Stimulated activated CD4-positive, alpha-beta T cell treated with anti-CD3 and anti-CD28 coated beads, Interleukin-12 subunit alpha, Interleukin-12 subunit beta, amount 100 ng/mL, for 48 hours (primary cell): ENCODE results near the gene PID1.

ENCODE experiments used
- DNase-seq, 3 donors: peaks; one replicate each; pipeline ENCODE4 v3.0.0-alpha.2; 2020; ENCODE audit warnings: low read depth in 2 of 3, low spot score in 1 of 3

PID1 gene, protein sequence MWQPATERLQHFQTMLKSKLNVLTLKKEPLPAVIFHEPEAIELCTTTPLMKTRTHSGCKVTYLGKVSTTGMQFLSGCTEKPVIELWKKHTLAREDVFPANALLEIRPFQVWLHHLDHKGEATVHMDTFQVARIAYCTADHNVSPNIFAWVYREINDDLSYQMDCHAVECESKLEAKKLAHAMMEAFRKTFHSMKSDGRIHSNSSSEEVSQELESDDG

DNA sequence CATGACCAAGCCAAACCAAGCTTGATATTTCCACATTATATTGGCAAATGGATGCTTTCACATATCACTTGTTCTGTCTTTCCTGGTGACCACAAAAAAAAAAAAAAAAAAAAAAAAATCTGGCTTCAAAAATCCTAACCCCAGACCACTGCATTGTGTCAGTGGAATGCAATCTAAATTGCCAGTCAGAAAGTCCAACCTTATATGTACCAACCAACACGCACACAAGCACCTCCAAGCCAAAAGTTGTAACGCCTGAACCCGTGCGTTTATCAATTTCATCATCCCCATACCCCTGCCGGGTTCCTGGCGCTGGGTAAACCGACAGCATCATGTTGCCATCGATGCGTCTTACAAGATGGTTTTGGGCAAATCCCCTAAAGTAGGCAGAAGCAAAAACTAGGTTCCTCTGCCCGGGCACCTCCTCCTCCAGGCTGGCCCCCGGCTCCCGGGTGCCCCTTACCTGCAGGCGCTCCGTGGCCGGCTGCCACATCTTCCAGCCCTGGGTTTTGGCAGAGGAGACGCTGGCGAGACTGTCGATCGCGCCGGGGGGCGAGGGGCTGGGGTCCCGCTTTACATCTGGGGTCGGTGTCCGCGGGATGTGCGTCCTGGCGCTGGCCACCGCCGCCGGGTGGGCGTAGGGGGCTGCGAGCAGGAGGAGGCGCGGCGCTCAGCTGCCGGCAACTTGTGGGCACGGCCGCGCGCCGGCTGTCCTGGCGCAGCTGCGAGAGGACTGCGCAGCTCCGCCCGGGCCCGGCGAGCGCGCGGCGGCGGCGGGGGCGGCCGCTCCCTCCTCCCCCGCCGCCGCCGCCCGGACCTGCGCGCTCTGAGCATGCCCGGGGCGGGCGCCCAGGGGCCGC lies at the start of gene PID1:
PID1 (minus strand) TSS at position 737 of the 860 bp plus-strand sequence; CDS start at position 493, 244 bp downstream.
- DNase-seq = no peak

DNA sequence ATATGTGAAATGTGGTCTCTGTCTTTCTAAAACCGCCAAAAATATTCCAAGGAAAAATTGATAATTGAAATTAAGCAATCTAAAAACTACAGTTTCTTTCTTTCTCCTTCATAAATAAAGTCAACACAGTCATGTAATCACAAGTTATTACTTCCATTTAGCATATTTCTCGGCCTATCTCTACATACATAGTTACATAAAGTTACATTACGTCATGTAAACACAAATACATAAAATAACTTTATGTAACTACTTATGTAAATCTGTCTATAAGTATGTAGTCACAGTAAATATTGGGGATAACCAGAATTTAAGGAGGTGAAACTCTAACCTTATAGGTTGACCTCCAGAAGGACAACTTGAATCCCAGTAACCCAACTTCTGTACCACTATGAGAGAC lies 48.5 kb upstream of the PID1 start:
- DNase-seq = no peak

DNA sequence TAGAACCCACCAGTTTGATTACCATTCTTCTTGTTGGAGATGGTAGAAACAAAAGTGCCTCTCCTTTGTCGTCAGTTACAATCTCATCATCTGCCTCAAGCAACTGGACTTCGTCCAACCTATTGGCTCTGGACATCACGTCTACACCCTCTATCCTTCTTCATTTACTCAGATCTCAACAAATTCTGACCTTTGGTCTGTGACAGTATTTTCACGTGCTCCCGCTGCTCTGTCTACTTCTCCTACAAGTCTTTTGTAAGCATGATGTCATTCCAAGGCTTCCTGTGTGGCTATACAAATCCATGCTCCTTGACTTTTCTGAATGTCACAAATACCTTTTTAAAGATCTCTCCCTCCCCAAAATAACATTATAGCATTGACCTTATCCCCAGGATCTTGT lies 43.0 kb upstream of the PID1 start:
- no peak for DNase-seq

DNA sequence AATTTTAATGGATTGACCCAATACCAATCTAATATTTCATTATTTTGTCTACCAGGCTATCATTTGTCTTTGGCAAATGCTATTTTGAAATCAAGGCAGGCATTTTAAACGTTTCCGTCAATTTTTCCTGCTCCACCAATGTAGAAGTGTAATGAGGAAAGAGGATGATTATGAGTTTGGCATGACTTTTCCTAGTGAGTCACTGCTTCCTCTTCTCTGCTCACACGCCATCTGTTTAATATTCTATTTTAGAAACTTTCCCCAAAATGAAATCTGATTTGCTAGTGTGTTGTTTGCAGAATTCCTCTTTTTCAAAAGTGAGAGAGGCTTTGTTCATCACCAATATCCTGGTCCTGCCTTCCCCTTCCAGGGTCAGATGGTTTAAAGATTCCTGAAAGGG lies 42.5 kb upstream of the PID1 start:
- DNase-seq = no peak

DNA sequence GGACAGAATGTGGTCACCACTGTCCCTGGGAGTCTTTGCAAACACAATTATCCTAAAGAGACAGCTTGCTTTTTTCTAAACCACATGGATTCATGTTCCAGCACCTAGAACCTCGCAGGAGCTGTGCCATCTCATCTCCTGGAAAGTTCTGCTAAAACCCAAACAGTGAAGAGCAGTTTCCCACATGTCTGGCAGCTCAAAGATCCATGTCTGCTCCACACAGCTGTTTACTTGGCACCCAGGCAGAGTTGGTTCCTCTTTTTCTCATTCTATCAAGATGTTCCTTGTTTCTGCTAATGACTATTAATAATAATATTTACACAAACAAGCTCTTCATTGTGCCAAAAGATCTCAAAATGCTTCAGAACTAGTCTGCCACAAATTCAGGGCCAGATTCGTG lies 30.1 kb upstream of the PID1 start:
- DNase-seq = no peak

DNA sequence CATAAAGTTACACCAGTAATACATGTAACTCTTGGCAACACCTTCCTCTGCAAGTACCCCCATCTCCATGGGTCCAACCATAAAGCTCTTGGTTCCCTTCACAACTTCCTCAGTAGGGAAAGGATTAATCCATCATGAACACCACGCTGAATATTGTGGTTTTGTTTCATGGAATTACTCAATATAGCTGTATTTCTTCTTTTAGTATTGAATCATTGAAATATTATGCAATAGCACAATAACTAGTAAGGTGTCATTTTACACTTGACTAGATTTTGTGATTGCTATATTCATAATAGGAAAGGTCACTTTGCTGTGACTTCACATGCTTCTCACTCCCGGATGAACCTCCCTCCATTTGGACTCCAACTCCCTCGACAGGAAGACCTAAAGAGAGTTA lies 29.7 kb upstream of the PID1 start:
- DNase-seq = no peak

DNA sequence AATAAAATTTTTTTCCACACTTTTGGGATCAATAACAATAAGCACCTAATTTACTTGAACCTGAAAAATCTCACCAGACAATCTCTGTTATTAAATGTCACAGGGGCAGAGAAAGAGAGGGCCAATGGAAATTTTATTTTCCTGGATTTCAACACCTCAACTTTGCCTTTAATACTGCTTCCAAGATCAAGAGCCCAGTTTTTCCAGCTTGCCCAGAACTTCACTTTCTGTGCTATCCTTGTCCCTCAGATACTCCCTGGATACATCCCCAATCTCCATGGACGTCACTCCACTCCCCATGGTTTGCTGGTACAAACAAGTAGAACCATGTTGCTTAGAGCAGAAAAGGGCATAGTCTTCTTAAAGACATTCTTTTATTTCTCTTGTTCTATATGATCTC lies 29.3 kb upstream of the PID1 start:
- no peak for DNase-seq

DNA sequence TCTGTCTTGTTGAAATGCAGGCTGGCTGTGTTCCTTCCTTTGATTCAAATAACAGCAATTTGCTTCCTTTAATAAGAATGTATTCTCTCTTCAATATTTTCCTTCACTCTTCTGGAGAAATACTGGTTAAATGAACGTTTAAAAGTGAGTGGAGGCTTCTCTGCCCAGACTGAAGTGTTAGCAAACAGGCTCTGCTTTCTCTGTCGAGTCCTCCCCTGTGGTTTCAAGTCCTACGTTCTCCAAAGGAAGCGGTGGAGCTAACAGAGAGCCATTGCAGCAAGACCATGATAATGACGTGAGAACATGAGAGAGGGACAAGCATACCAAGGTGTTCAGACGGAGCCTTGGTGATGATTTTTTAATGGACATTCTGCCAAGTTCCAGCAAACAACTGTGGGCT lies 26.2 kb upstream of the PID1 start:
- no peak for DNase-seq

DNA sequence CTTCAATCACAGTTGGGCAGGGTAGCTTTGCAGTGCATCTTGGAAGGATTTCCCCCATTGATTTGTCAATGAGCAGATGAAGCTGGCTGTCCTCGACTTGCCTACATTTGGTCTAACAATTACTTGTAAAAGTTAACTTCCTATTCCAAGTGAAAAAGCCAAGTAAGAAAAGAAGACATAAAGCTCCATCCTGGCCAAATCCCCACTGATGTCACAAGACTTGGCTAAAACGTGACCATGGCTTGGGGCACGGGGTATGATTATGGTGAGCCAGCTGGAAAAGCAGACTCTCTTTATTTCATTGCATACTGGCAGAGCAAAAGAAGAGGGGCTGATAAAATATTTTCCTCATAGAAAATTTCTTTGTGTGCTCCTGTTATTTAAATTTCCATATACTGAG lies 25.4 kb upstream of the PID1 start:
- DNase-seq = no peak

DNA sequence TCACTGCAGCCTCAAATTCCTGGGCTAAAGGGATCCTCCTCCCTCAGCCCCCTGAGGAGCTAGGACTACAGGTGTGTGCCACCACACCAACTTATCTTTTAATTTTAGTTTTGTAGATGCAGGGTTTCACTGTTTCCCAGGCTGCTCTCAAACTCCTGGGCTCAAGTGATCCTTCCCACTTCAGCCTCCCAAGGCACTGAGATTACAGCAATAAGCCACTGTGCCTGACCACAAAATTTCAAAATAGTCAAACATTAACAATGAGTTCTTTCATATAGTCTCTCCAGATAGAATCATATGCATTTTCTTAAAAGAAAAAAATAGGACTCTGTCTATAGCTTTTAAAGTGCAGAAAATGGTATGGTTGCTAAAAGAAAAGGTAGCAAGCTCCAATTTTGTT lies 24.9 kb upstream of the PID1 start:
- DNase-seq = no peak

DNA sequence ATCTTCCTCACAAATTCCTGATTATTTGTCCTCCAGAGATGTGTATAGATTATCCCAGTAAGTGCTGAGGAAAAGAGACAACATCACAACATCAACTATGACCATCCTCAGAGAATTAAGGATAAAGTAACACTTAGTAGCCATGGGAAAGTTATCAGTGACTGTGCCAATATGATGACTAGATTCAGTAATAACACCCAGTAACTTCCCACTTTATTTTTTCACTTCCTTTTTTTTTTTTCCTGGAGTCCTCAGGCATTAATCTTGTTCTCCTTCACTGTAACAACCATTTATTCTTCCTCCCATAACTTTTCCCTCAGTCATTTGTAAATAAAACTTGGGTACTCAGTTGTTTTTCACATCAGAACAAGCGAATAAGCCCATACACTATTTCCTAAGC lies 16.7 kb upstream of the PID1 start:
- no peak for DNase-seq

DNA sequence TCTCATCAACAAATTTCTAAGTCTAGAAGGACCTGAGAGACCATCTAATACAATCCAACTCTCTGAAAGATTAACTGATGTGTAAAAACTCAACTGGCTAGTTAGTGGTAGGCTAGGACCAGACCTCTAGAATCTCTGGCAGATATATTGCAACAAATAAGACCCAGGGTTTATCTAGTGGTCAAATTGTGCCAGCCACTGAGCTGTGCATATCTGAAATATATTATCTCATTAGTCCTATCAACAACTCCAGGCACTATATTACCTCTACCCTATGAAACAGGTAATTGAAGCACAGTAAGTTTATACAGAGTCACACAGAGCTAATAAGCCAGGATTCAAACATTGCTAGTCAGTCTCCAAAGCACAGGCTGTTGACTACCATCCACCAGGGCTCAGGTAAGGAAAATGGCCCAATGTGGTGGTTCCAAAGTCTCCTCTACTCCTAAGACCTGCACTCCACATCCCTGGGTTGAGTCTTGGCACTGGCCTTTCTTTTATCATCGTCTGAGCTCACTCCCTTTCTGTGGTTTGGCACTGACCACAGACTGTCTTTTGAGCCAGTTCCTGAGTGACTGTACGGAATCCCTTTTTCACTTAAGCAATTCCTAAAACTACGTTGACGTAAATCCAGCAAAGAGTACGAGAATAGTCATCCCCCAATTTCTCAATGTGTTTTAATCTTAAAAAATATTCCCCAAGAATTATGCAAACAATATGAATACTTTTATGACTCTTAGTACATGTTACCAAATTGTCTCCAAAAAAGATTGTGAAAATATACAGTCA lies 11.9 kb upstream of the PID1 start:
- no peak for DNase-seq

DNA sequence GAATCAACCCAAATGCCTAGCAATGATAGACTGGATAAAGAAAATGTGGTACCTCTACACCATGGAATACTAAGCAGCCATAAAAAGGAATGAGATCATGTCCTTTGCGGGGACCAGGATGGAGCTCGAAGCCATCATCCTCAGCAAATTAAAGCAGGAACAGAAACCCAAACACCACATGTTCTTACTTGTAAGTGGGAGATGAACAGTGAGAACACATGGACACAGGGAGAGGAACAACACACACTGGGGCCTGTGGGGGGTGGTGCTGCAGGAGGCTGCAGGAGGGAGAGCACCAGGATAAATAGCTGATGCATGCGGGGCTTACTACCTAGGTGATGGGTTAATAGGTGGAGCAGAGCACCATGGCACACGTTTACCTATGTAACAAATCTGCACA lies 8.4 kb upstream of the PID1 start:
- no peak for DNase-seq

DNA sequence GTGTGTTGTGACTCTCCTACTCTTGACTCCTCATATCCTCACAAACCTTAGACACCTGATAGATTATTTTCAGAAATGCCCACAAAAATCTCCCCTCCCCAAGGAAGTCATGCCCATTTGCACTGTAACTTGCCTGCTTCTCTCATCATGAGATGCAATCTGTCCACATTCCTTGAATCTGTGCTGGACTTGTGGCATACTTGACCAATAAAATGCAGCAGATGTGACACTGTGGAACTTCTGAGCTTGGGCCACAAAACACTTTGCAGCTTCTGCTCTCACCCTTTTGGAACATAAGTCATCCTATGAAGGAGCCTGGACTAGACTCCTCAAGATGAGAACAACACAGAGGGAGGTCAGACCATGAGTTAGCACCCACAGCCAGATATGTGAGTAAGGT lies 4.4 kb upstream of the PID1 start:
- DNase-seq = no peak

DNA sequence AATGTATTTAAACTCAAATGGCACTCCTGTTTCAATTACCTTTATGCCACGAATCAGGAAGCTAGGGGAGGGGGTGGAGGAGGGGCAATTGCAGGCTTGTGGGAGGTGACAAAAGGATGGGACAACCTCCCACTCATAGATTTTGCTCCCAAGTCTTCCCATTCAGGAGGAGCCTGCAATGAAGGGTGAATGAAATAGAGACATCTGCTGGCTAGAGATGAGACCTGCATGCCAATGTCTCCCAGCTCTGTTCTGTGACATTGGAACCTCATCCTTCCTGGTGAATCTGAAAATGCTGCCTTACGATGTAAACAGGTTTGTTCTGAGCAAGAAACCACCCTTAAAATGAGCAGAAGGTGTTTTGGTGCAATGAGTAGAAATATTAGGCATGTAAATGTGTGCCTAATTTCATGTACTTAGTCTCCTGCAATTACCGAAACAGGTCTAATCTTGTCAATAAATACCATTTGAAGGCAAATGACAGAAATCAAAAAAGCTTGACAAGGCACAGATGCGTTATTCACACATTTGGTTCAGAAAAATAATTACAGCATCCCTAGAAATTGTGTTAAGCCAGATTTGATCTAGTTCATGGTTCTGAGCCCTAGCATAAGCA lies 2.7 kb upstream of the PID1 start:
- no peak for DNase-seq

DNA sequence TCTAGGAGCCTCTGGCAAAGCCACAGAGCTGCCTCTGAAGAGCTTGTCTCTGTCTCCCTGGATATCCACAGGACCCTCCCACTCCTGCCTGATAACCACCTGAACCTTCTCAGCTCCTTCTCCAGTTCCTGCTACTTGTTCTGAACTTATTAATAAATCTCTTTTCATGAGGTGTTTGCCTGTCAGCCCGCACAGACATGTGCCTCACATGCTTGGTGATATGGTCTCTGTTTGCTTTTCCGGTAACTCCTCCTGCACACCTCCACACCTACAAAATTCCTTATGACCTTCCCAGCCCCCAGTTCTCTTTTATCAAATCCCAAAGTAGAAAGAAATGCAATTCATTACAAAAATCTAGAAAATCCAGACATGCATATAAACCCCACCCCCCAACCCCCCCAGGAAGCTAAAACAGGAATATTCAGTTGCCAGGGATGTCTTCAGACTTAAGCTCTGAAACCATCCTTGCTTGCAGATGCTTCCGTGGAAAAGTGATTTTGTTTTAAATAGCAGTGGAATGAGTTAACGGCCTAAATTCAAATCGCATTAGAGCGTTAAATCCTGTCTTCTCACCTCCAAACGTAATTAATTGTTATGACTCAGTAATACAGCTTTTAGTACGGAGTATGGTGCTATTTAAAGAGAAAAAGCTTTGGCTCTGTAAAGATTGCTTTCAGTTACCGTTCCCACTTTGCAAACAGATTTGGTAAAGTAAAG lies 2.1 kb upstream of the PID1 start:
- DNase-seq = no peak

DNA sequence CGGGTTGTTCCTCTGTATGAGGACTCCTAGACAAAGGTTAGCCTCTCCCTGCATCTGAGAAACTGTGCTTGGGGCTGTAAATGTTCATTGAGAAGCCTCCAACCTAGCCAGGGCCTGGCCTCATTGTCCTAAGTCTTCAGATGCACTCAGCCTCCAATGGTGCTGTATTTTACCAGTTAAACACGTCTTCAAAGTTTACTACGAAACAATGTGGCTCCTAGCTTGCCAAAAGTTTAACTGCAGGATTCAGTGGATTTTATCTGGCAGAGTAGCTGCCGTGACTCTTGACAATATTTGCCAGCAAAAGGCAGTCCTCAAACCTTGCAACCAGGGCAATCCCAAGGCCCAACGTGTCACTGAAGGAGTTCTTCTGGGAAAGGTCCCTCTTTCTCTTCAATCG lies 1.1 kb downstream of the PID1 start:
- DNase-seq = no peak

DNA sequence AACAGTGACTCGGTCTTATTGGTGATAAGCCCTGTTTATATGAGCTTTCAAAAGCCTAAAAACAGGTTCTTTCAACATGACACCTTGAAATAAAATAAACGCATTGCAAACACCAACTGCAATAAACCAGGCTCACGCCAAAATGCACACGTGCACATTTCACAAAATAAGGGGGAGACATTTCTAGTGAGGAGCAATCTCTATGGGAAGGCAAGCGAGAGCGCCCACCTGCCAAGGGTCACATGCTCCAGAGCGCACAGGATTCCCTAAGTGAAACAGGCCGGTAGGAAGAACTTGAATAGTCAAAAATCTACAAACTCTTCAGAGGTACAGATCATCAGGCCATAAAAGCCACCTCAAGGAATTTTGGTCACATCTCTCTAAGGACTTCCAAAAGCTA lies 1.9 kb downstream of the PID1 start:
- DNase-seq = no peak

DNA sequence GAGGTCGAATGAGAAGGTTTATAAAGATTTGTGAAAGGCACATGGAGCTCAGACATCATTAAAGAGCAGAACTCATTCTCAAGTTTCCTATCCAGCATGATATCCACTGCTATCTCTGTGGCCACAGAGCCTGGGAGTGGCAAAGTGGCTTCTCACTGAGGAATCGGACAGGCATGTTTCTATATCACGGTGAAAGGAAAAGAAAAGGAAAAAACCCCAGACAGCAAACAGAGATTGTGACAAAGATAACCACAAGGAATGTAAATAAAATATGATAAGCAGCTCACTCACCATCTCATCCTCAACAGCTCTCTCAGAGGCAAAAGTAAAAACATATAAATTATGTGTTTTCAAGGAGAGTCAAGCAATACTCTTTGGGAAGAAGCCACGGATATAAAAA lies 2.5 kb downstream of the PID1 start:
- no peak for DNase-seq

DNA sequence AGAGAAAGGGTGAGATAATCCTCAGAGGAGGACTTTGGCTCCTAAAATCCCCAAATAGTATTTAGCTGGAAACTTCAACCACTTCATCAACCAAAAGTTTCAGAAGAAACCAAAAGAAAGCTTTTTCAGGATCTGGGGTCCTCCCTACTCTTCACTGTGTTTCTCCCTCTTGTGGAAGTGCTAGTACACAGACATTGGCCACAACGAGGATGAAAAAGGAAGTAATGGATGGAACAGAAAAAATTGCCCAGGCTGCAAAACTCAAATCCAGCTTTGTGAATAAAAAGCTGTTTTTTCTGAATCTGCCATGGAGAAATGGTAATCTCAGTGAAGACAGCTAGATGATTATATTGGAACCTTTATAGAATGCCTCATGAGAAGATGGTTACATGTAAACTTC lies 4.0 kb downstream of the PID1 start:
- no peak for DNase-seq

DNA sequence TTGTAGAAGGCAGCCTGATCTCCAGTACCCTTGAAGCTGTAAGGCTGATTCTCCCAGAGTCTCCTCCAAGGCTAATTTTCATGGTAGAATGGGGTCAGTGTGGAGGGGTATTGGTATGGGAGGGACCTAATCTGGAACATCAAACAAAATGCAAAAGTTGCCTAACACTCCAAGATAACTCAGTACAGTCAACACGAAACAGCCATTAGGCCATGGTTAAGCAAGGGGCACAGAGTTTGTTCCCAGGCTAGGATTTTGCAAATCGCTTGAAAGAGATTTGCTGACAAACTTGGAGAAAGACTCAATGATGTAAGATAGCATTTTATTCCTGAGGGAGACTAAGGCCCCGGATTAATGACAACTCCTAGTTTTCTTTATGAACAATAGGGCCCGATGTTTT lies 5.4 kb downstream of the PID1 start:
- DNase-seq = no peak
